DOHH2 (cell line): Measurements from ENCODE around the gene VGF.

Source experiments
- CTCF ChIP-seq: fragments of 200-600 bp; sonication (generic); IDR thresholded peaks from one replicate; pipeline ENCODE4 v1.5.1; 2014; ENCODE audit warnings: antibody characterized with exemption, mild to moderate bottlenecking, low read depth, low read length; ENCODE audit not compliant: poor library complexity, severe bottlenecking
- EZH2phosphoT487 ChIP-seq: fragments of 200-600 bp; sonication (generic); IDR thresholded peaks from 2 replicates; pipeline ENCODE4 v1.6.1; 2017; ENCODE audit warnings: borderline replicate concordance, mild to moderate bottlenecking, antibody characterized with exemption, low read length, moderate library complexity, mixed read lengths

GRCh38 chr7:101137651-101138212 is 27.6 kb downstream of the VGF start:
- TF ChIP-seq CTCF, result no peak
- TF ChIP-seq EZH2phosphoT487, result no peak
